ENCODE results near the gene GALNTL6.

Gene GALNTL6

GRCh38 chr4:172780566-172781081 is 967.4 kb downstream of the GALNTL6 start:
- no peak for DNase-seq (ENCODE audit: low read depth)
- TF ChIP-seq CTCF (conservative IDR thresholded peaks at IDR 0.05; ENCODE audit: control insufficient read depth, insufficient read depth, low read depth, low read length), result no peak
- no peak overlapping the region for H3K4me3 ChIP-seq (ENCODE audit: control insufficient read depth, low read depth, low read length)

- no peak for DNase-seq (ENCODE audit: low read depth)
- H3K4me3 ChIP-seq (ENCODE audit: control insufficient read depth, low read depth, low read length), result no peak overlapping the region
- no peak for TF ChIP-seq CTCF (conservative IDR thresholded peaks at IDR 0.05; ENCODE audit: control insufficient read depth, insufficient read depth, low read depth, low read length)
Measured at GRCh38 chr4:172785613-172786012, 972.4 kb downstream of the GALNTL6 start.

GRCh38 chr4:172786039-172786792 is 973.0 kb downstream of the GALNTL6 start:
- no peak overlapping the region for H3K4me3 ChIP-seq (ENCODE audit: control insufficient read depth, low read depth, low read length)

GRCh38 chr4:172787111-172787510 is 973.9 kb downstream of the GALNTL6 start:
- no peak for TF ChIP-seq CTCF (conservative IDR thresholded peaks at IDR 0.05; ENCODE audit: control insufficient read depth, insufficient read depth, low read depth, low read length)
- no peak for DNase-seq (ENCODE audit: low read depth)
- H3K4me3 ChIP-seq (ENCODE audit: control insufficient read depth, low read depth, low read length), result no peak overlapping the region

More at GRCh38 chr4:172786039-172786792, 973.0 kb downstream of the GALNTL6 start:
- DNase-seq (ENCODE audit: low read depth), result peak; percentile 18
- no peak for TF ChIP-seq CTCF (conservative IDR thresholded peaks at IDR 0.05; ENCODE audit: control insufficient read depth, insufficient read depth, low read depth, low read length)

- DNase-seq (ENCODE audit: low read depth), result no peak
- TF ChIP-seq CTCF (conservative IDR thresholded peaks at IDR 0.05; ENCODE audit: control insufficient read depth, insufficient read depth, low read depth, low read length), result no peak
- H3K4me3 ChIP-seq (ENCODE audit: control insufficient read depth, low read depth, low read length), result no peak overlapping the region
Measured at GRCh38 chr4:172791841-172792240, 978.6 kb downstream of the GALNTL6 start.

- H3K4me3 ChIP-seq (ENCODE audit: control insufficient read depth, low read depth, low read length), result no peak overlapping the region
- TF ChIP-seq CTCF (conservative IDR thresholded peaks at IDR 0.05; ENCODE audit: control insufficient read depth, insufficient read depth, low read depth, low read length), result no peak
- no peak for DNase-seq (ENCODE audit: low read depth)
Measured at GRCh38 chr4:172793565-172794306, 980.5 kb downstream of the GALNTL6 start.
